H9 (cell line): ENCODE results near the gene LAMC3. TPM values are rescaled to one million over a fixed set of nuclear protein-coding genes. Genes with fewer than 3 reads are reported as not detected.
A peak's percentile ranks its signal among the peaks of the same experiment; 100 is the strongest.

ENCODE experiments used
- DNase-seq: peaks from one replicate; pipeline ENCODE4 v3.0.0-alpha.2; 2017
- H2AFZ ChIP-seq: one replicate; pipeline ENCODE4 v1.6.1; 2013; ENCODE audit warnings: mild to moderate bottlenecking, low read length, control low read depth, moderate library complexity
- H2AK5ac ChIP-seq: 2 replicates; pipeline ENCODE4 v1.6.1; 2013; ENCODE audit warnings: low read length, control low read depth, mixed read lengths; ENCODE audit not compliant: insufficient read length
- H2BK120ac ChIP-seq: one replicate; pipeline ENCODE4 v1.6.1; 2013; ENCODE audit warnings: low read depth, mild to moderate bottlenecking, low read length, control low read depth, inconsistent platforms; ENCODE audit not compliant: poor library complexity, severe bottlenecking
- H2BK12ac ChIP-seq: 2 replicates; pipeline ENCODE4 v1.6.1; 2013; ENCODE audit warnings: low read length, control low read depth, mixed read lengths, low read depth; ENCODE audit not compliant: insufficient read length
- H2BK15ac ChIP-seq: 2 replicates; pipeline ENCODE4 v1.6.1; 2013; ENCODE audit warnings: low read depth, low read length, control low read depth
- H2BK20ac ChIP-seq: one replicate; pipeline ENCODE4 v1.6.1; 2013; ENCODE audit warnings: low read depth, mild to moderate bottlenecking, low read length, control low read depth, inconsistent platforms; ENCODE audit not compliant: poor library complexity, severe bottlenecking
- H2BK5ac ChIP-seq: 2 replicates; pipeline ENCODE4 v1.6.1; 2013; ENCODE audit warnings: low read length, control low read depth, mixed read lengths; ENCODE audit not compliant: insufficient read length
- H3K14ac ChIP-seq: 2 replicates; pipeline ENCODE4 v1.6.1; 2013; ENCODE audit warnings: low read length, control low read depth; ENCODE audit not compliant: insufficient read depth
- H3K18ac ChIP-seq: 2 replicates; pipeline ENCODE4 v1.6.1; 2013; ENCODE audit warnings: low read depth, mild to moderate bottlenecking, mixed read lengths, low read length, control low read depth; ENCODE audit not compliant: insufficient read length
- H3K23ac ChIP-seq: 2 replicates; pipeline ENCODE4 v1.6.1; 2013; ENCODE audit warnings: low read length, control low read depth, mixed read lengths, low read depth; ENCODE audit not compliant: insufficient read length
- H3K23me2 ChIP-seq: 2 replicates; pipeline ENCODE4 v1.6.1; 2013; ENCODE audit warnings: low read depth, mild to moderate bottlenecking, mixed read lengths, low read length, control low read depth; ENCODE audit not compliant: insufficient read length, poor library complexity, severe bottlenecking
- H3K27ac ChIP-seq: 2 replicates; pipeline ENCODE4 v1.5.1; 2013; ENCODE audit warnings: low read length, control low read depth, mixed read lengths, low read depth; ENCODE audit not compliant: insufficient read length
- H3K27me3 ChIP-seq: 2 replicates; pipeline ENCODE4 v1.6.1; 2013; ENCODE audit warnings: low read length, control low read depth, inconsistent platforms; ENCODE audit not compliant: insufficient read depth
- H3K4ac ChIP-seq: 2 replicates; pipeline ENCODE4 v1.6.1; 2013; ENCODE audit warnings: low read depth, mild to moderate bottlenecking, control low read depth, inconsistent platforms, low read length, moderate library complexity
- H3K4me1 ChIP-seq: 2 replicates; pipeline ENCODE4 v1.6.1; 2013; ENCODE audit warnings: low read length, control low read depth, inconsistent platforms; ENCODE audit not compliant: insufficient read depth
- H3K4me2 ChIP-seq: 2 replicates; pipeline ENCODE4 v1.6.1; 2013; ENCODE audit warnings: low read length, control low read depth, mixed read lengths; ENCODE audit not compliant: insufficient read length, insufficient read depth
- H3K56ac ChIP-seq: 2 replicates; pipeline ENCODE4 v1.6.1; 2013; ENCODE audit warnings: low read depth, mild to moderate bottlenecking, mixed read lengths, low read length, control low read depth; ENCODE audit not compliant: insufficient read length
- H3K79me1 ChIP-seq: 2 replicates; pipeline ENCODE4 v1.6.1; 2013; ENCODE audit warnings: low read depth, mild to moderate bottlenecking, moderate library complexity, low read length, control low read depth, inconsistent platforms; ENCODE audit not compliant: insufficient read depth, poor library complexity, severe bottlenecking
- H3K79me2 ChIP-seq: 2 replicates; pipeline ENCODE4 v1.6.1; 2013; ENCODE audit warnings: low read length, control low read depth, inconsistent platforms; ENCODE audit not compliant: insufficient read depth
- H3K9ac ChIP-seq: 2 replicates; pipeline ENCODE4 v1.6.1; 2013; ENCODE audit warnings: low read length, control low read depth, mixed read lengths; ENCODE audit not compliant: insufficient read length; ENCODE audit errors: extremely low read depth
- H3K9me3 ChIP-seq: one replicate; pipeline ENCODE4 v1.6.1; 2013; ENCODE audit warnings: low read depth, low read length, inconsistent platforms; ENCODE audit not compliant: control insufficient read depth
- H3T11ph ChIP-seq: one replicate; pipeline ENCODE4 v1.6.1; 2013; ENCODE audit warnings: mild to moderate bottlenecking, low read length, control low read depth, inconsistent platforms
- H4K20me1 ChIP-seq: one replicate; pipeline ENCODE4 v1.6.1; 2013; ENCODE audit not compliant: control insufficient read depth, insufficient read length, insufficient read depth
- H4K5ac ChIP-seq: 2 replicates; pipeline ENCODE4 v1.6.1; 2013; ENCODE audit warnings: low read depth, mild to moderate bottlenecking, mixed read lengths, low read length, control low read depth; ENCODE audit not compliant: insufficient read length
- H4K8ac ChIP-seq: replicated peaks from 2 replicates; pipeline ENCODE4 v1.6.1; 2013; ENCODE audit warnings: low read length, control low read depth, mixed read lengths, low read depth; ENCODE audit not compliant: insufficient read length
- H4K91ac ChIP-seq: 2 replicates; pipeline ENCODE4 v1.6.1; 2013; ENCODE audit warnings: low read depth, mild to moderate bottlenecking, moderate library complexity, mixed read lengths, low read length, control low read depth; ENCODE audit not compliant: insufficient read length
- H3K27ac Mint-ChIP-seq, 3 experiments: 2 replicates in 2 of 3; 3 replicates in 1 of 3; pipeline ENCODE4 v1.8.0; 2020 to 2021; ENCODE audit warnings: mixed read lengths in 3 of 3, mild to moderate bottlenecking in 1 of 3, moderate library complexity in 1 of 3
- H3K27me3 Mint-ChIP-seq: 2 replicates; pipeline ENCODE4 v1.8.0; 2021; ENCODE audit warnings: low read depth, mild to moderate bottlenecking, moderate library complexity, mixed read lengths
- H3K36me3 Mint-ChIP-seq, 3 experiments: 2 replicates in 2 of 3; 3 replicates in 1 of 3; pipeline ENCODE4 v1.8.0; 2020 to 2021; ENCODE audit warnings: low read depth in 3 of 3, mixed read lengths in 3 of 3; ENCODE audit not compliant: insufficient read depth in 1 of 3
- H3K4me1 Mint-ChIP-seq, 2 experiments: 2 replicates each; pipeline ENCODE4 v1.8.0; 2020; ENCODE audit warnings: mixed read lengths in 2 of 2
- H3K4me3 Mint-ChIP-seq, 2 experiments: 2 replicates in 1 of 2; 3 replicates in 1 of 2; pipeline ENCODE4 v1.8.0; 2020 to 2021; ENCODE audit warnings: mild to moderate bottlenecking in 2 of 2, mixed read lengths in 2 of 2, moderate library complexity in 1 of 2
- H3K9me3 Mint-ChIP-seq, 2 experiments: 2 replicates in 1 of 2; 3 replicates in 1 of 2; pipeline ENCODE4 v1.8.0; 2020; ENCODE audit warnings: mild to moderate bottlenecking in 2 of 2, mixed read lengths in 2 of 2, moderate library complexity in 1 of 2
- WGBS: extraction: QIAGEN DNeasy Blood & Tissue Kit; methylation state at CpG from one replicate; pipeline ENCODE4 v1.1.7; 2013; ENCODE audit warnings: missing lambda C conversion rate, low lambda C conversion rate, mixed read lengths; ENCODE audit not compliant: insufficient read length; ENCODE audit errors: extremely low coverage; 5-methylcytosine and 5-hydroxymethylcytosine counted together
- total RNA-seq: library from RNA; stranded (reverse); gene quantifications from 2 replicates; pipeline ENCODE4 v1.2.1, GENCODE V29; 2021
- TF ChIP-seq, protein P1 (sequence below): fragments of 200-600 bp; sonication (generic); conservative IDR thresholded peaks from 3 replicates; pipeline ENCODE4 v1.8.0; 2021; ENCODE audit warnings: antibody characterized with exemption, mild to moderate bottlenecking

Gene LAMC3
- total RNA-seq, 1 experiment from 2014 or later = 21.7 TPM

DNA sequence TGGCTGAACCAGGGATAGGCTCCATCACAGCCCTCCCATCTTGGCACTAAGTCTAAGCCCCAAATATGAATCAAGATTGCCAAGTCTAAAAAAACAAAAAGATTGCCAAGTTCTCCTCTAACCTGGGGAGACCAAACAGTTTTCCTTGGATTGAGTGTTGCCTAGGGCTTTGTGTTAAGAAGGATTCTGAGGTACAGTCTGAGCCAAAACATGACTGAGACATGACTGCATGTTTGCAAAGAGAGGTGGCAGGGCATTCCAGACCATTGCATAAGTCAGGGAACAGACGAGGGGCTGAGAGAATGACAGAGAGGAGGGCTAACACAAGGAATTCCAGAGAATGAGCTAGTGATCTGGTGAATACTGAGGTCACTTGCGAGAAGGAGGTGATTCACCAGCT is 11.4 kb downstream of the LAMC3 start:
- H3K27ac ChIP-seq = no peak overlapping the region
- no peak overlapping the region for H3K56ac ChIP-seq
- no peak overlapping the region for H2BK15ac ChIP-seq
- no peaks in the 10 kb centered on the region for H3K9me3 ChIP-seq
- 0 out of 7 replicates have a peak overlapping the region, but pooled peaks of 1 of the 3 experiments have one; percentile 2 for H3K27ac Mint-ChIP-seq
- no peak overlapping the region for H2BK120ac ChIP-seq
- H2AK5ac ChIP-seq = no peak overlapping the region
- no peak overlapping the region for H2BK5ac ChIP-seq
- no peak overlapping the region for H2AFZ ChIP-seq
- H3K9me3 Mint-ChIP-seq = no peaks in the 10 kb centered on the region
- H3T11ph ChIP-seq = no peak overlapping the region
- H3K79me2 ChIP-seq = no peaks in the 10 kb centered on the region
- WGBS = no CpG with 5 or more reads among the region's 2 CpGs
- H3K27me3 Mint-ChIP-seq = no peaks in the 10 kb centered on the region; the same call in 1 of the 2 replicates
- no peak overlapping the region for H3K4me3 Mint-ChIP-seq
- H3K18ac ChIP-seq = no peak overlapping the region
- no peak for DNase-seq
- peaks cover 20 to 32% of the 10 kb centered on the region in 2 experiments for H3K4me1 Mint-ChIP-seq
- TF ChIP-seq, protein P1, sequence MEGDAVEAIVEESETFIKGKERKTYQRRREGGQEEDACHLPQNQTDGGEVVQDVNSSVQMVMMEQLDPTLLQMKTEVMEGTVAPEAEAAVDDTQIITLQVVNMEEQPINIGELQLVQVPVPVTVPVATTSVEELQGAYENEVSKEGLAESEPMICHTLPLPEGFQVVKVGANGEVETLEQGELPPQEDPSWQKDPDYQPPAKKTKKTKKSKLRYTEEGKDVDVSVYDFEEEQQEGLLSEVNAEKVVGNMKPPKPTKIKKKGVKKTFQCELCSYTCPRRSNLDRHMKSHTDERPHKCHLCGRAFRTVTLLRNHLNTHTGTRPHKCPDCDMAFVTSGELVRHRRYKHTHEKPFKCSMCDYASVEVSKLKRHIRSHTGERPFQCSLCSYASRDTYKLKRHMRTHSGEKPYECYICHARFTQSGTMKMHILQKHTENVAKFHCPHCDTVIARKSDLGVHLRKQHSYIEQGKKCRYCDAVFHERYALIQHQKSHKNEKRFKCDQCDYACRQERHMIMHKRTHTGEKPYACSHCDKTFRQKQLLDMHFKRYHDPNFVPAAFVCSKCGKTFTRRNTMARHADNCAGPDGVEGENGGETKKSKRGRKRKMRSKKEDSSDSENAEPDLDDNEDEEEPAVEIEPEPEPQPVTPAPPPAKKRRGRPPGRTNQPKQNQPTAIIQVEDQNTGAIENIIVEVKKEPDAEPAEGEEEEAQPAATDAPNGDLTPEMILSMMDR = no peak
- H3K9ac ChIP-seq = no peak overlapping the region
- H4K91ac ChIP-seq = no peak overlapping the region
- H3K14ac ChIP-seq = no peak overlapping the region
- H2BK20ac ChIP-seq = no peak overlapping the region
- no peak overlapping the region for H2BK12ac ChIP-seq
- H4K8ac ChIP-seq = no peak overlapping the region
- H4K20me1 ChIP-seq = no peaks in the 10 kb centered on the region
- H3K79me1 ChIP-seq = no peaks in the 10 kb centered on the region
- H3K4me1 ChIP-seq = no peaks in the 10 kb centered on the region
- H4K5ac ChIP-seq = no peak overlapping the region
- H3K27me3 ChIP-seq = no peaks in the 10 kb centered on the region
- H3K23me2 ChIP-seq = no peaks in the 10 kb centered on the region
- no peak overlapping the region for H3K4me2 ChIP-seq
- H3K36me3 Mint-ChIP-seq = peaks cover 0 to 7% (median 0%) of the 10 kb centered on the region in 3 experiments; a peak in 3 of 7 replicates
- no peak overlapping the region for H3K23ac ChIP-seq
- no peak overlapping the region for H3K4ac ChIP-seq
